HG03571 (cell line): ENCODE results near the gene MED15.
"Not testable (repeated sequence)": the region's sequence is repeated elsewhere in the genome, so short reads cannot be mapped to it uniquely, and the experiment has no call there.

Experiments
- ATAC-seq: cut with Tn5 transposase; IDR thresholded peaks from one replicate; pipeline ENCODE4 v1.9.1; 2021; ENCODE audit not compliant: unreplicated experiment

The MED15 gene

DNA sequence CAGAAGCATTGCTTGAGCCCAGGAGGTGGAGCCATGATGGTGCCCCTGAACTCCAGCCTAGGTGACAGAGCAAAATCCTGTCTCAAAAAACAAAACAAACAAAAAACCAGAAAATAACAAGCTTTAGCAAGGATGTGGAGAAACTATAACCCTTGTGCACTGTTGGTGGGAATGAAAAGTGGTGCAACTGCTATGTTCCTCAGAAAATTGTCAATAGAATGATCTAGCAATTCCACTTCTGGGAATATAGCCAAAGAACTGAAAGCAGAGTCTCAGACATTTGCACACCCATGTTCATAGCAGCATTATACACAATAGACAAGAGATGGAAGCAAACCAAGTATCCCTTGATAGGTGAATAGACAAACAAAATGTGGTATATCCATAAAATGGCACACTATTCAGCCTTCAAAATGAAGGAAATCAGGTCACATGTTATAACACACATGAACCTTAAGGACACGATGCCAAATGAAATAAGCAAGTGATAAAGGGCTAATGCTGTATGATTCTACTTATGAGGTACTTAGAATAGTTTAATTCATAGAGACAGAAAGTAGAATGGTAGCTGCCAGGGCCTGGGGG, 27.7 kb upstream of the MED15 start:
- ATAC-seq, result no peak

DNA sequence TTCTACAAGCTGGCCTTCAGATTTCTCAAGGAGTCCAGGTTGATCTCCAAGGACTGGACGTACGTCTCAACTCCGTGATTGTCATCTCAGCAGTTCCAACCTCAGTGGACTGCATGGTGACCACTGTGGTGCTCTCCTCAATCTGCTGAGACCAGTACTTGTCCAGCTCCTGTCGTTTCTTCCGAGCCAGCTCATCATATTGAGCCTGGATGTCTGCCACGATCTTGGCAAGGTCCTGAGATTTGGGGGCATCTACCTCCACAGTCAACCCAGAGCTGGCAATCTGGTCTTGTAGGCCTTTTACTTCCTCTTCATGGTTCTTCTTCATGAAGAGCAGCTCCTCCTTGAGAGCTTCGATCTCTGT, 24.3 kb upstream of the MED15 start:
- not testable (repeated sequence) for ATAC-seq

DNA sequence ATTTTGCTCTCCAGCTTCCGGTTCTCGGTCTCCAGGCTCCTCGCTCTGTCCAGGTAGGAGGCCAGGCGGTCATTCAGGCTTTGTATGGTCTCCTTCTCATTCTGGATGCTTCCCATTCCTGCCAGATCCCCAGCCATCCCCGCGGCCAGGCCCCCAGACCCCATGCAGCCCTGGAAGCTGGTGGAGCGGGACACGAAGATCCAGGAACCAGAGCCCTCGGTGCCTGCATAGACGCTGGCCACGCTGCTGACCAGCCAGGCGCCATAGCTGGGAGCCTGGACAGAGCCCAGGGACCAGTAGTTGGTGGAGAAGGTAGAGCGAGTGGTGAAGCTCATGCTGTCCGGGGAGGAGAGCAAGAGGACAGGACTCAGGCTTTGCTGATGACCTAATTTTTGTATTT, 23.6 kb upstream of the MED15 start:
- ATAC-seq, result no peak

DNA sequence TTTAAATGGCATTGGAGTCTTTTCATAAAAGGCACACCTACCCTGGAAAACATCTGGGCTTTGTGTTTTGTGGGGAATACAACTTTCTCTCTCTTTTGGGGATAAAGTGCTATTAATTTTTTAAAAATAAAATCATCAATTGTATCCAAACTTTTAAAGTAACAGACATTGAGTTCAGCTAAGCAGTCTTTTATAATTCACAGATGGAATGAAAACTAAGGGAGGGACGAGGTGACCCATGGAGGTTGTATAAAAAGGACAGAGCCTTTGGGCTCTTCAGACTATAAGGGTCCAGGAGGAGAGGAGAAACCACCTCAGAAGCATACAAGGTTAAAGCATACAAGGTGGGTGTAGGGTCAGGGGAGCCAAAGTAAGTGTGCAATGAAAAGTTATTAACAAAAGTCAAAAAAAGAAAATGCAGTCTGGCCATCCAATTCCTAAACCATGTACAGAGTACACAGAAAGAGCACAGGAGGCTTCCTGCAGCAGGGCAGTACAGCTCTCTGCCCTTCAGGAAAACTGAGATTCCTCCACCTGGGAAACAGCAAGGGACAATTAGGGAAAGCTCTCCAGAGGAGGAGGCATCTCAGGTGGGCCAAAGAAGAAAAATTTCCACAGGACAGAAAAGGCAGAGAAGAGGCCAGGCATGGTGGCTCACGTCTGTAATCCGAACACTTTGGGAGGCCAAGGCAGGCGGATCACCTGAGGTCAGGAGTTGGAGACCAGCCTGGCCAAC, 22.3 kb upstream of the MED15 start:
- no peak for ATAC-seq

DNA sequence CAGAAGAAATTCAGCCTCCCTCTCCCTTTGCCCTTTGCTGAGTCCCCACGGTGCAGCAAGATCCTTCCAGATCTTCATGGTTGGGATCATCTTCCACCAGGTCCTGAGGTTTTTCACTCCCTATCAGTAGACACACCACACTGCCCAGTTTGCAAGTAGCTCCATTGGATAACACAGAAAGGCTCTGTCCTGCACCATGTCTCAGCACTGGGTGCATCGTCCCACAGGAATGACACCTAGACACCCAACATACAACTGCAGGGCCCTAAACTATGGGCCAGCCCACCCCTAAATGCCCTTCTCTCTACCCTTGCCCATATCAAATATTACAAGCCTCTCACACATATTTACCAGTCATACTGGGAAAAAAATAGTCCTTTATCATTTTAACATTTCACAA, 21.2 kb upstream of the MED15 start:
- ATAC-seq, result no peak

DNA sequence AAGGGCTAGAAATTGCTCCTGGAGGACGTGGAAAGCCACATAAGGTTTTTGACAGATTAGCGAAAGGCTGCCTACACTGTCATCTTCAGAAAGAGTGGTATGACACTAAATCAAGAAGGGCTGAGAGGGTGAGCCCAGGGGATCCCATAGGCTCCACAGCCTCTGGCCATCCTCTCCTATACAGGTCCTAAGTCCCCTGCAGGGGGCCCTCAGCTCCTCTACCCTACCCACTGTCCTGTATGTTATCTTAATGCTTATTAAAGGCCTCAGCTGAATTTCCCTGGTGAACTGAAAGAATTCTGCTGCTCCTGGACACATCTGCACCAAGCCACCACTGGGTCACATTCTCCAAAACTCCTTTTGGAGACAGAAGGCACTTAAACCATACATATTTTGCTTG, 19.7 kb upstream of the MED15 start:
- no peak for ATAC-seq

DNA sequence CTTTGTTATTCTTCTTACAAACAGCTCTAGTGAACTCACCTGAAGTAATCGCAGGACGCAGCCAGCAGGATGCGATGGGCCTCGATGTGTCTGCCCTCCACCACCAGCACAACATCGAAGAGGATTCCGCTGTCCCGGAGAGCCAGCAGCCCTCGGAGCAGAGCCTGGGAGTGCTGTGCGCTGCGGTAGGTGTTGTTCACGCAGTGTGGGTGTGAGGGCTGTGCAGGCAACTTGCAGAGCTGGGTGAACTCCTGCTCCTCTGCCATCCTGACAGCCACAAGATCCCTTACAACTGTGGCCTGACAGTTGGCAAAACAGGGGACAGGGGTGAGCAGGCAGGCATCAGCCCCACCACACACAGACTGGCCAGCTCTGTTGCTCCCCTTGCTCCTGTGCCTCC, 18.5 kb upstream of the MED15 start:
- no peak for ATAC-seq

DNA sequence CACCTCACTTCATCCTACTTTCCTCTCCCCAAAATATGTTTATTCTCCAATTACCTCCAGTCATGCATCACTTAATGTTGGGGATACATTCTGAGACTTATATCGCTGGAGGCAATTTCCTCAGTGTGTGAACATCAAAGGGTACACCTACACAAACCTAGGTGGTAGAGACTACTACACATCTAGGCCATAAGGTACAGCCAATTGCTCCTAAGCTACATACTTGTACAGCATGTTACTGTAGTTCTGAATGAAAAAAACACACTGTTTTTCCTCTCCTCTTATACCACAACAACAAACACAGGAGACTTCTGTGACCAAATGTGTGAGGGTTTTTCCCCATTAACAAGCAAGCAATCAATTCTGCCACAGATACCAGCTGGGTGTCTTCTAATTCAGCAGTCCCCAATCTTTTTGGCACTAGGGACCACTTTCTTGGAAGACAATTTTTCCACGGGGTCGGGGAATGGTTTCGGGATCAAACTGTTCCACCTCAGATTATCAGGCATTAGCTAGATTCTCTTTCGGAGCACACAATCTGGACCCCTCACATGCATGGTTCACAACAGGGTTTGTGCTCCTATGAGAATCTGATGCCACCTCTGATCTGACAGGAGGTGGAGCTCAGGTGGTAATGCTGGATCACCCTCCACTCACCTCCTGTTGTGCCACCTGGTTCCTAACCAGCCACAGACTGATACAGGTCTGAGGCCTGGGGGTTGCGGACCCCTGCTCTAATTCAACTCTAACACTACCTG, 17.0 kb upstream of the MED15 start:
- no peak for ATAC-seq

DNA sequence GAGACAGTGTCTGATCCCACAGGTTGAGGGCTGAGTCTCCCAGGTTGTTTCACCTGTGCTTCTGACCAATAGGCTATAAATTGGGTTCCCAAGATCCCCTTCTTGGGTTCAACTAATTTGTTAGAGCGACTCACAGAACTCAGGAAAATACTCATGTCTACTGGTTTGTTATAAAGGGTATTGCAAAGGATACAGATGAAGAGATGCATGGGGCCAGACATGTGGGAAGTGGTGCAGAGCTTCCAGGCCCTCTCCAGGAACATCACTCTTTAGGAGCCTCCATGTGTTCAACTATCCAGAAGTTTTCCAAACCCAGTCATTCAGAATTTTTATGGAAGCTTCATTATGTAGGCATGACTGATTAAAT, 16.5 kb upstream of the MED15 start:
- no peak for ATAC-seq

DNA sequence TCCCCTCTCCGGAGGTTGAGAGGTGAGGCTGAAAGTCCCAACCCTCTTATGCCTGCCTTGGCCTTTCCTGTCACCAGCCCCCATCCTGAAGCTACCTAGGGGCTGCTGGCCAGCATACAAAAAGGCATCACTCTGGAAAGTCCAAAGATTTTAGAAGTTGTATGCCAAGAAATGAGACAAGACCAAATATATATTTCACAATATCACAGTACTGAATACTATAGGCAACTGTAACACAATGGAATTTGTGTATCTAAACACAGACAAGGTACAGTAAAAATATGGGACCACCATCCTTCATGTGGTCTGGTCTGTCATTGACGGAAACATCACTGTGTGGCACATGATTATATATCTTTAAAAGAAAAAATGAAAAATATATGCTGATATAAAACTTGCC, 16.1 kb upstream of the MED15 start:
- no peak for ATAC-seq

DNA sequence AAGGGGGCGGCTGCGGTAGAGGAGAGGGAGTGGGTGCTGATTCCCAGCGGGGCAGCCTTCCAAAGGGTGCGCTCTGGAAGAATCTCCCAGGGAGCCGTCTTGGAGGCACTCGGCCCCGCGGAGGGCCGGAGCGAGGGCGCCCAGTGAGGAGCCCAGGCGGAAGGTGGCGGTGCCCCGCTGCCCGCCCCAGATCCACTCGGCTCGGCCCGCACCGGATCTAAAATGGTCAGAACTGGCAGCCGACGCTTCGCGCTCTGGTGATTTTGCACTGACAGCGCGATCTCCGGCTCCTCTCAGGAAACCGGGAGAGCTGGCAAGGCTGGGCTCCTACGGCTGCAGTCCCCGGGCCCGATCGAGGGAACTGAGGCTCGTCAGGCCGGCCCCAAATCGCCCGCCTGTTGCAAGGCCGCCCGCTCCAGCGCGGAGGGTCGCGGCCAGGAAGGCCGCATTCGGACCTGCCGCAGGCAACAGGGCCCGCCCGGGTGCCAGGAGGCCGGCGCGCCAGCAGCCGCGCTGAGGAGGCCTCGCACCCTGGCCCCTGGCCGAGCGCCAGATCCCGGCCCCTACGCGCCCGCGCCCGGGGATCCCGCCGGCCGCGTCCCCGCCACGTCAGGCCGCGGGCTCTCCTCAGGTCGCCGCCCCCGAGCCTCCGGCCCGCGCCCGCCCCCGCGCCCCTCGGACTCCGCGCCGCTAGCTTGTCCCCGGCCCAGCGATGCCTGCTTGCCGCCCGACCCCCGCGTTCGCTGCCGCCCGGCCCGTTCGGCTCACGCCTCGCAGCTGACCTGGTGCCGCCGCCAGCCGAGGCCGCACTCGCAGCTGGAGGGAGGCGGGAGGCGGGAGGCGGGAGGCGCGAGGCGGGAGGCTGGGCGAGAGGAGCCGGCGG, 12.2 kb upstream of the MED15 start, which contains the start of gene KLHL22:
TSS of gene KLHL22 (minus strand) at position 818 of the 883 bp plus-strand sequence. CDS start 6,584 bp downstream, outside the sequence.
- ATAC-seq, result peak; percentile 43

DNA sequence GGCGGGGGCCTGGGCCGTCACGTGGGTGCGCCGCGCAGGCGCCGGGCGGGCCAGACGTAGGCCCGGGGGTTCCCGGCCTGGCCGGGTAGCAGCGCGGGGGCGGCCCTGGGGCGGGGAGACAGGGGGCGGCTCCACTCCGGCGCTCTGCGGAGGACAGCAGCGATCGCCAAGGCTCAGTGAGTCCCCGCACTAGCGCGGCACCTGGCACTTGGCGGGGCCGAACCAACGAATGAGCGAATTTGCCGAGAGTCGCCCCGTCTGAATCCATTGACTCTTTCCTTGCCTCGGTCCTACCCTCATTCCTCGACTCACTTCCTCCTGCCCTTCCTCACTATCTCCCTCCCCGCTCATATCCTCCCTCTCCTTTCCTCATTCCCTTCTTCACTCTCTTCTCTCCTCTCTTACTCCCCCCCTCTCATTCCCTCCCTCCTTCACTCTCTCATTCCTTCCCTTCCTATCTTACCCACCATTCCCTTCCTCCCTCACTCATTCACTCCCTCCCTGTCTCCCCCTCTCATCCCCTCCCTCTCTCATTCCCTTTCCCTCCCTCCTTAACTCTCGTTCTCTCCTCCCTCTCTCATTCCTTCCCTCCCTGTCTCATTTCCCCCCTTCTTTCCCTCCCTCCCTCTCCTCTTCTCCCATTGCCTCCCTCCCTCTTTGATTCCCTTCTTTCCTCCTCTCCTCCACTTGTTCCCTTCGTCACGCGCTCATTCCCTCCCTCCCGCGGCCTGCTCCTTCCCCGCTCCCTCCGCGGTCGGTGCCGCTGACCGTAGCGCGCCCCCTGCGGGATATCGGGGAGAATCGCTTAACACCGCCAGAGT, 11.3 kb upstream of the MED15 start:
- peak; percentile 74 for ATAC-seq

DNA sequence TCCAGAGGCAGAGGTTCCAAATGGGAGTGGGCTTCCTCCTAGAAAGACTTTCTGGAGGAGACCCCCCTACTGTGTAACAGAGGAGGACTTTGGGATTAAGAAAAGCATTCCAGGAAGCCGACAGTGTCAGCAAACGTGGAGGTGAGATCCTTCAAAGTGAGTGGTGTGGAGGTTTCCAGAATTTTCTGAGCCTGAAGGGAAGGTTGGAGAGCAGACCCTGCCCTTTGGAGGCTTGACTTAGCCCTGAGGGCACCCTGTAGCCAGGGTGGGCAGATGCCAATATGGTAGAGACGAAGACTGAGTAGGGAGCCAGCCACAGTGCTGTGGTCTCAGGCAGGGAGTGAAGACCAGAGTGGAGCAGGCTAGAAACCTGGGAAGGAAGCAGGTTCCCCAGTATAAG, 10.0 kb upstream of the MED15 start:
- ATAC-seq, result no peak

DNA sequence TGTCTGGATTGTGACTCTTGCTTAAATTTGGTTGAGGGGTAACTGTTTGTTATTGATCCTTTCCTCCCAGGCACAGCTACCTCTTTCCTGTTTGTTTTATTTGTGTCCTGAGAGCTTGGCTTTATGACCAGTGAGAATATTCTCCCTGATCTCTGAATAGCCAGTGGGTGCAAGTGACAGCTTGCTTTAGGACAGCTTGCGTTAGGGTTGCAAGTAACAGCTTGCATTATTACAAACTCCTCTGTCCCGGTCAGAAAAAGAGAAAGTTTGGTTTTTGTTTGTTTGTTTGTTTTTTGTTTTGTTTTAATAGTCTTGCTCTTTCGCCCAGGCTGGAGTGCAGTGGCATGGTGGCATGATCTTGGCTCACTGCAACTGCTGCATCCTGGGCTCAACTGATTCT, 8.5 kb upstream of the MED15 start:
- no peak for ATAC-seq

DNA sequence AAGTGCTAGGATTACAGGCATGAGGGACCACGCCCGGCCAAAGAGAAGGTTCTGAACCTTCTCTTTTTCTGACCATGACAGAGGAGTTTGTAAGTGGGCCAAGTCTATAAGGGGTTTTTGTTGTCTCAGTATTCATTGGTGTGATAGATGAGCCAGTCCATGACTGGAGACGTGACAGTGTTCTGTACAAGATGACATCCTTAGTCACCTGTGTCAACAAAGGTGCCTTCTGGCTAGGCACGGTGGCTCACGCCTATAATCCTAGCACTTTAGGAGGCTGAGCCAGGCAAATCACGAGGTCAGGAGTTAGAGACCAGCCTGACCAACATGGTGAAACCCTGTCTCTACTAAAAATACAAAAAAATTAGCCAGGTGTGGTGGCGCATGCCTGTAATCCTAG, 7.6 kb upstream of the MED15 start:
- no peak for ATAC-seq

DNA sequence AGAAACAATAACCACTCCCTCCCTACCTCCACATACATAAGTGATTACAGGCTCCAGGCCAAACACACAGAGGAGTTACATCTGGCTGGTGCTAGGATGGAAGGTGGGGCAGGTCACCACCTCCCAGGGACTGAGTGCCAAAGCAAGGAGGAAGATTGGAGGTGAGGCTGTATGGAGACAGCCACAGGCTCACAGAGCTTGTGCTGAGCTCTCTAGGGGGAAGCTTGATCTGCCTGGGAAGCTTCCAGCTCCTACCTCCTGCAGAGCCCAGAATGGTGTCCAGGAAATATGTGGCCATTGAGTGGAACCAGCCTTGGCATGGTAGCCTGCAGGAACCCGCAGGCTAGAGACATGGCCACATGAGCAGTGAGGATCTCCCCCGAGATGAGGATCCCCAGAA, 3.6 kb upstream of the MED15 start:
- ATAC-seq, result no peak

DNA sequence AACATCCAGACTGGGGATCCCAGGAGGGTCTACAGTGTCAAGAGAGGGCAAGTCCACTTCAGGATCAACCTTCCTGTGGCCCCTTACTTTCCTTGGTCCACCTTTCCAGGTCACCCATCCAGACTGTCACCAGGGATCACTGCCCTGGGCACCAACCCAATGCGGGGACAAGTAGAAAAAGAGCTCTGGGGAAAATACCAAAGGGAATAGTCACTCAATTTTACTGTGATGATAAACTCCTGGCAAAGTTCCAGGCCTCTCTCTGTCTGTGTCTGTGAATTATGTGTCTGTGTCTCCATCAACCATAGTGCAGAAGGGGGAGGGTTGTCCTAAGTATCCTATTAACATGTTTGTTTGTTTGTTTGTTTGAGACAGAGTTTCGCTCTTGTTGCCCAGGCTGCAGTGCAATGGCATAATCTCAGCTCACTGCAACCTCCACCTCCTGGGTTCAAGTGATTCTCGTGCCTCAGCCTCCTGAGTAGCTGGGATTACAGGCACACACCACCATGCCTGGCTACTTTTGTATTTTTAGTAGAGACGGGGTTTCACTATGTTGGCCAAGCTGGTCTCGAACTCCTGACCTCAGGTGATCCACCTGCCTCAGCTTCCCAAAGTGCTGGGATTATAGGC, 3.0 kb upstream of the MED15 start:
- not testable (repeated sequence) for ATAC-seq

DNA sequence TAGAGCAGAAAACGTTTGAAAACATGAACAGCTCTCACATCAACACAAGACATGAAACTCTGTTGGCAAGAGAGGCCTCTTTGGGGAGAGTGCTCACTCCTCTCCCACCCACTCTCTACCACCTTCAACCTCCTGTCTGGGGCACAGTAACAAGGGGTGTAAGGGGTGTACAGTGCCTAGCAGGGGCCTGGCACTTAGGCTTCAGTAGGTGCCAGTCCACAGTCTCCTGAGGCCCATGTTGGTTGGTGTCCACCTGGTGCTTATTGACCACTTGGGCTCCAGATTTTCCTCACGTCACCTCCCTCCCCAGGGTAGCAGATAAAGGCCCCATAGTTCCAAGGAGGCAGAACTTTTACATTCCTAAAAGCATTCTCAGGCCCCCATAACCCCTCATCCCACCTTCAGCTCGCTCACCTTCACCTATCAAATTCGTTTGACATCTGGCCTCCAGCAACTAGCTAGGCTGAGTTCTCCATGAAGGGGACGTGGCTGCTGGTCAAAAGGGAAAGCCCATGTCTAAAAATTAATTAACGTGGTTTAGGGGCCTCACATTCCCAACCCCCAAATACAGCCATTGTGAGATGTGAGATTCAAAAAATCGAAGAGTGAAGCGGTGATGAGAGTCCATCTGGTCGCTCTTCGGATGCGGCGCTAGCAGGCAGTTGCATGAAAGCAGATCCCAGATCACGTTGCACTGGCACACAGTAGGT, 712 bp upstream of the MED15 start:
- no peak for ATAC-seq

DNA sequence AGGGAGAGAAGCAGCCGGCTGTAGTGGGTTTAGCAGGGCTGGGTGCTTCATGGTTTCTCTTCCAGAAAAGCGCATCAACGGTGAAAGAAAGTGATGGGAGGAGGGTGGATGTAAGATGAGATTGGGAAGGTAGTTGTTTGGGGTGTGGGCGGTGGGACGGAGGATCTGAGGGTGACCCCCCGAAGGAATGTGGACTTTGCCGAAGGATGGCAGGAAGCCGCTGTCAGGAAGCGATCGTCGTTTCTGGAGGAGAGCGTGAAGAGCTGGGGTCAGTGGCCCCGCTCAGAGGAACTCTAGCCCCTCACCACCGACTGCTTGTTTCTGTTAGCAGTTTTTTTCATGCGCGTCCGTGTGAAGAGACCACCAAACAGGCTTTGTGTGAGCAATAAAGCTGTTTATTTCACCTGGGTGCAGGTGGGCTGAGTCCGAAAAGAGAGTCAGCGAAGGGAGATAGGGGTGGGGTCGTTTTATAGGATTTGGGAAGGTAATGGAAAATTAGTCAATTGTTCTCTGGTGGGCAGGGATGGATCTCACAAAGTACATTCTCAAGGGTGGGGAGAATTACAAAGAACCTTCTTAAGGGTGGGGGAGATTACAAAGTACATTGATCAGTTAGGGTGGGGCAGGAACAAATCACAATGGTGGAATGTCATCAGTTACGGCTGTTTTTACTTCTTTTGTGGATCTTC, 801 bp downstream of the MED15 start:
- ATAC-seq, result not testable (repeated sequence)
